Measurements from ENCODE around the gene HOXD1.

The HOXD1 gene

DNA sequence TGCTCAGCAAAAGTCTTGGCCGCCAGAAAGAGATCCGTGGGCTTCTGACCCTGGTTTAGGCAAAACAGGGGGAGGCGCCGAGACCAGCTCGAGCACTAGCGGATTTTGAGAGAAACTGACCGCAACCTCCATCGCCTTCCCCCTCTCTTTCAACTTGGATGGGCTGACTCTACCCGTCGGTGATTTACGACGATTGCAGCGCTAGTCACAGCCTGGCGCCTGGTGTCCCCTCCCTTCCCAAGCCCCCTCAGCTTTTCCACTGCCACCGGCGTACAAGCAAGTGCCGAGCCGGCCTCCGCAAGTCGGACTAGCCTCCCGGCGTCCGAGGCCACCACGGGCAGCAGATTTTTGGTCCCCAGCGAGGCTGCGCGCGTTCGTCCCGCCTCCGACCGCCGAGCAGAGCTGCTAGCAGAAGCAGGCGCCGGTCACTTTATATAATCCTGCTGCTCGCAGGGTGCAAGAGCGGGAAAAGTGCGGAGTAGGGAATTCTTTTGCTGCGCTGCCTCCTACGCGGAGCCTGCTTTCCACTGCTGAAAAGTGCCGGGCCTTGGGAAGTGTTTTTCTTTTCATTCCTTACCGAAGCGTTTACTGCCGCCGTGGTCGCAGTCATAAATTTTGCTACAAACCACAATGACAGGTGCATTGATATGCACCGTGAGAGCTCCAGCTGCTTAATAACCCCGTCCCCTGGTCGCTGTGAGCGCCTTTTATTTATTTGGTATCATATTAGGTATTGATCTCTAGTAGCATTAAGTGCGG lies 23.7 kb upstream of the HOXD1 start:
- TF ChIP-seq, protein P1, sequence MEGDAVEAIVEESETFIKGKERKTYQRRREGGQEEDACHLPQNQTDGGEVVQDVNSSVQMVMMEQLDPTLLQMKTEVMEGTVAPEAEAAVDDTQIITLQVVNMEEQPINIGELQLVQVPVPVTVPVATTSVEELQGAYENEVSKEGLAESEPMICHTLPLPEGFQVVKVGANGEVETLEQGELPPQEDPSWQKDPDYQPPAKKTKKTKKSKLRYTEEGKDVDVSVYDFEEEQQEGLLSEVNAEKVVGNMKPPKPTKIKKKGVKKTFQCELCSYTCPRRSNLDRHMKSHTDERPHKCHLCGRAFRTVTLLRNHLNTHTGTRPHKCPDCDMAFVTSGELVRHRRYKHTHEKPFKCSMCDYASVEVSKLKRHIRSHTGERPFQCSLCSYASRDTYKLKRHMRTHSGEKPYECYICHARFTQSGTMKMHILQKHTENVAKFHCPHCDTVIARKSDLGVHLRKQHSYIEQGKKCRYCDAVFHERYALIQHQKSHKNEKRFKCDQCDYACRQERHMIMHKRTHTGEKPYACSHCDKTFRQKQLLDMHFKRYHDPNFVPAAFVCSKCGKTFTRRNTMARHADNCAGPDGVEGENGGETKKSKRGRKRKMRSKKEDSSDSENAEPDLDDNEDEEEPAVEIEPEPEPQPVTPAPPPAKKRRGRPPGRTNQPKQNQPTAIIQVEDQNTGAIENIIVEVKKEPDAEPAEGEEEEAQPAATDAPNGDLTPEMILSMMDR (conservative IDR thresholded peaks at IDR 0.05; ENCODE audit: low read depth): no peak
- no peak for DNase-seq (ENCODE audit: low spot score)
- CTCF ChIA-PET: interaction anchor here (0.6 kb wide), 1 partner anchor 1059 kb away, joined by 3 read pairs; no protein-coding TSS in a partner anchor
- H3K27ac ChIP-seq: no peak overlapping the region
- POLR2A ChIA-PET (ENCODE audit: low non-redundant PET): interaction anchor here (0.5 kb wide), 1 partner anchor 117 kb away, joined by 5 read pairs; no protein-coding TSS in a partner anchor

DNA sequence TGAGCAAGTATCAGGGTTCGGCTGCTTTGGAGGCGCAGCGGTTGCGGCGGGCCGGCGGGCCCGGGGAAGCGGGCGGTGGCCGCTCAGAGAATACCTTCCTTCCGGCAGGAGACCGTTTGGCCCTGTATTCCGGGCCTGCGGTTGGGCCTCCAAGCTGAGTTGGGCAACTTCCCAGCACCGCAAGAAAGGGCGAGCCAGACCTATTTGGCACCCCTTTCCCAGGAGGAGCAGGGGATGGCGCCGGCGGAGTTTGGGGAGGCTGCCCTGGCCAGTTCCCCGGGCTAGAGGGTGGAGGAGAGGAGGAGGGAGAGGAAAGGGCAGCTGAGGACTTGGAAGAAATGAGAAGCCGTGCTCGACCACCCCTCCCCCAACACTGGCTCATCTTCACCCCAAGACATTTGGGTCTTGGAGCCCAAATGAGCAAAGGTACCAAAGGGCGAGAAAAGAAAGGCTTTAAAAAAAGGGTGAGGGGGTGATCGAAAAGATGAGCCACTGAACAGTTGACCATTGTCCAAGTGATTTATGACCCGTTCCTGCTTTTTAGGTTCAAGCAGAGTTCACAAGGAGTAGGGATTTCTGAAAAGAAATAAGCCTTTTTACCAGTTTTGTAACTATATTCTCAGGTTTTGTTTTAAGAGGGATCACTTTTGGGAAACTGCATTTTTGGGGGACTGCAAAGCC lies 23.0 kb upstream of the HOXD1 start:
- CTCF ChIA-PET: interaction anchor here (0.6 kb wide), 1 partner anchor 1059 kb away, joined by 3 read pairs; no protein-coding TSS in a partner anchor

DNA sequence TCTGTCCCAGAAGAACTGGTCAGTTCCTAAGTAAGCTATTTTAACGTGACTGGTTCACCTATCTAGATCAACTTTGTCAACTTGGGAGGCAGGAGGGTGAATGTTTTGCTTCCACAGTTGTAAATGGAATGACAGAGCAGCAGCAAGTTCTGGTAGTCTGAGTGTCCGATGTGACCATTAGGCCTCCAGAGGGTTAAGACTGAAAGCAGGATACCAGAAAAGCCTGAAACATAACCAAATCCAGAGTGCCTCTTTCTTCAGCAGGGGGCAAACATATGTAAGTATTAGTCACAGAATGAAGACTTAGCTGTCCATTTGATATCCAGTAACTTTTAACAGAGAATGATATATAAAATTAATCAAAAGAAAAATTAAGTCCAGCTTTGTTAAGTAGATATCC lies 22.2 kb upstream of the HOXD1 start:
- POLR2A ChIA-PET (ENCODE audit: low non-redundant PET): no interaction called here
- TF ChIP-seq, protein P1 (conservative IDR thresholded peaks at IDR 0.05; ENCODE audit: low read depth): no peak
- no peak overlapping the region for H3K27ac ChIP-seq
- CTCF ChIA-PET: interaction anchor here (0.5 kb wide), 1 partner anchor 471 kb away, joined by 3 read pairs; no protein-coding TSS in a partner anchor
- no peak for DNase-seq (ENCODE audit: low spot score)

More for the DNA sequence above, 23.0 kb upstream of the HOXD1 start:
- DNase-seq (ENCODE audit: low spot score): no peak
- H3K27ac ChIP-seq: no peak overlapping the region
- POLR2A ChIA-PET (ENCODE audit: low non-redundant PET): interaction anchor here (0.5 kb wide), 1 partner anchor 117 kb away, joined by 5 read pairs; no protein-coding TSS in a partner anchor
- TF ChIP-seq, protein P1 (conservative IDR thresholded peaks at IDR 0.05; ENCODE audit: low read depth): no peak

DNA sequence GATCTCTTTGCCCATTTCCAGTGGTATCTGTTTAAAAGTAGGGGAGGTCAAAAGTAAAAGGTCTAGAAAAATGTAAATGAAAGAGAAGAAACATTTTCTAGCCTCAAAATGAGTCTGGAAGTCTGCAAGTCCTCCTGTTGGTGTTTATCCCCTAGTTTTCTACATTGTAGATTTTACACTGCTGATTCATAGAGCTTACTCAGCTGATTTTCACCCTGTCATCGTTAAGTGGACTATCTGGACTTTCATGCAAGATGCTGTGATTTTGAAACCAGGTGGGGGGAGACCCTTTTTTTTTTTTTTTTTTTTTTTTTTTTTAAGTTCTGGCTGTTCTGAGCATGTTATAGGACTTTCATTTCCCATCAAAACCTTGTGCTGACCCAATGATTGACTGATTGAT lies 21.1 kb upstream of the HOXD1 start:
- H3K27ac ChIP-seq: no peak overlapping the region
- ChIA-PET CTCF (interaction anchor here (0.5 kb wide), 1 partner anchor 103 kb away, joined by 3 read pairs; no protein-coding TSS in a partner anchor), POLR2A (ENCODE audit: low non-redundant PET) (no interaction called here)
- TF ChIP-seq, protein P1 (conservative IDR thresholded peaks at IDR 0.05; ENCODE audit: low read depth): no peak
- DNase-seq (ENCODE audit: low spot score): no peak

DNA sequence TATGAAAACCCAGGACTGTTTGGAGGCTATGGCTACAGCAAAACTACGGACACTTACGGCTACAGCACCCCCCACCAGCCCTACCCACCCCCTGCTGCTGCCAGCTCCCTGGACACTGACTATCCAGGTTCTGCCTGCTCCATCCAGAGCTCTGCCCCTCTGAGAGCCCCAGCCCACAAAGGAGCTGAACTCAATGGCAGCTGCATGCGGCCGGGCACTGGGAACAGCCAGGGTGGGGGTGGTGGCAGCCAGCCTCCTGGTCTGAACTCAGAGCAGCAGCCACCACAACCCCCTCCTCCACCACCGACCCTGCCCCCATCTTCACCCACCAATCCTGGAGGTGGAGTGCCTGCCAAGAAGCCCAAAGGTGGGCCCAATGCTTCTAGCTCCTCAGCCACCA lies 19.3 kb upstream of the HOXD1 start:
- POLR2A ChIA-PET (ENCODE audit: low non-redundant PET): interaction anchor here (0.6 to 1.0 kb wide), 2 partner anchors 11 to 29 kb away, joined by 3 to 8 read pairs; no protein-coding TSS in a partner anchor
- CTCF ChIA-PET: no interaction called here
- H3K27ac ChIP-seq: no peak overlapping the region
- no peak for DNase-seq (ENCODE audit: low spot score)
- TF ChIP-seq, protein P1 (conservative IDR thresholded peaks at IDR 0.05; ENCODE audit: low read depth): no peak

DNA sequence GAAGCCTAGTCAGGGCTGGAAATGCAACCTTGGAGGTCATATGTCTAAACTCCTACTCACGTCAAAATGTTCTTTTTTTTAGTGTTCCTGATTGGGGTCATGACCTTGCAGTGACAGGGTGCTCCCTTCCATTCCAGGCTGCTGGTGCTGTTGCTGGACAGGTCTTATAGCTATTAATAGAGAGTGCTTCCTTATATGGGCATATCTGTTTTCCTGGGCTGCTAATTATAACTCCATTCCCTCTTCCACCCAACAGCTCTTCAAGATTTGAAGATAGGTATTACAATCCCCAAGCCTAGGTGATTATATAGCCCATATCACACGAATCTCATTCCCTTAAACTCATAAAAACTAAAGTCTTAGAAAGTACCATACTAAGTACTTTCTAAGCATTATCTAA lies 18.8 kb upstream of the HOXD1 start:
- no peak for DNase-seq (ENCODE audit: low spot score)
- ChIA-PET CTCF (no interaction called here), POLR2A (ENCODE audit: low non-redundant PET) (no interaction called here)
- TF ChIP-seq, protein P1 (conservative IDR thresholded peaks at IDR 0.05; ENCODE audit: low read depth): no peak
- no peak overlapping the region for H3K27ac ChIP-seq

All from RWPE1 (cell line).